ENCODE data around the gene NRN1L. TPM values are rescaled to one million over a fixed set of nuclear protein-coding genes. Genes with fewer than 3 reads are reported as not detected.

Gene NRN1L
- polyA plus RNA-seq, 3 donors = 0.51 to 1.8 (median 0.98) TPM

DNA sequence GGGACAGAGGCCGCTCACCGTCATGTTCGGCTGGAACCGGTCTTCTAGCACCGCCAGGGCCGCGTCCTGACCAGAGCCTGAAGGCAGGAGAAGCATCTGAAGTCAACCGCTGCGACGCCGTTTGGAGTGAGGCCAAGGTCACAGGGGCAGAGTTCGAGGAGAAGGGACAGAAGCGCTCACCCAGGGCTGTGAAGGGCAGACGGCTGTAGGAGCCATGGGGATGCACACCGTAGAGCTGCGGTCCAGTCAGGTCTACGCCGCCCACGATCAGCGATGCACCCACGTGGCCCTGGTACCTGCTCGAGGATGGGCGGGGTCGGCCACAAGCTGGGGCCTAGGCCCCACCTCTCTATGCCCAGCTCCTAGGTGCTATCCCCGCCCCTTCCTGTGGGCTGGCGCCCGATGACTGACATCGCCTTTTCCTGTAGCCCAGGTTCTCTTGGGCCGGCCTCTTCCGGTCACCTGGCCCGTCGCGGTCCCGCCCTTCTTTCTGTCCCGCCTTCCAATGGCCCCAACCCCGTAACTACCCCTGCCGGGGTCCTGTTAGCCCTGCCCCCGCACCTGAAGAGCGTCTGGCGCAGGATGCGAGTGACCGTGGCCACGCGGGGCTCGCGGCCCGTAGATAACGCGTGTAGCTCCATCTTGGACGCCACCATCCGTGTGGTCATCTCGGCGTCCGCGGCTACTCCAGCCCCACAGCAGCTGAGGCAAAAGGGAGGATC, 50.9 kb downstream of the NRN1L start:
- DNase-seq = peak; percentile 96

Other genes starting within 250 kb of the NRN1L start
- 1 to 10 TPM in 2 of 3 donors, under 1 TPM in 1; 0.95 to 2.1 (median 1.3) TPM for gene CARMIL2, start 239.7 kb upstream of the NRN1L start, polyA plus RNA-seq (ENCODE audit: insufficient read length in 3 of 3)
- gene ACD, start 224.6 kb upstream of the NRN1L start, polyA plus RNA-seq (ENCODE audit: insufficient read length in 3 of 3) = 10 to 100 TPM; 23.7 to 31.6 (median 26.6) TPM
- gene PARD6A, start 223.9 kb upstream of the NRN1L start, polyA plus RNA-seq (ENCODE audit: insufficient read length in 3 of 3) = 1 to 10 TPM; 3.5 to 3.9 (median 3.6) TPM
- 10 to 100 TPM; 26.7 to 36.6 (median 29.2) TPM for gene ENKD1, start 218.1 kb upstream of the NRN1L start, polyA plus RNA-seq (ENCODE audit: insufficient read length in 3 of 3)
- gene C16orf86, start 218.1 kb upstream of the NRN1L start, polyA plus RNA-seq (ENCODE audit: insufficient read length in 3 of 3) = 1 to 10 TPM; 4.2 to 5.0 (median 4.8) TPM
- gene GFOD2, start 165.6 kb upstream of the NRN1L start, polyA plus RNA-seq (ENCODE audit: insufficient read length in 3 of 3) = 10 to 100 TPM; 23.6 to 26.2 (median 24.6) TPM
- gene RANBP10, start 78.3 kb upstream of the NRN1L start, polyA plus RNA-seq (ENCODE audit: insufficient read length in 3 of 3) = 10 to 100 TPM; 24.4 to 31.6 (median 30.9) TPM
- gene TSNAXIP1, start 78.0 kb upstream of the NRN1L start, polyA plus RNA-seq (ENCODE audit: insufficient read length in 3 of 3) = 1 to 10 TPM; 6.9 to 9.9 (median 8.9) TPM
- 10 to 100 TPM; 30.9 to 39.5 (median 33.4) TPM for gene THAP11, start 42.6 kb upstream of the NRN1L start, polyA plus RNA-seq (ENCODE audit: insufficient read length in 3 of 3)
- gene NUTF2, start 38.0 kb upstream of the NRN1L start, polyA plus RNA-seq (ENCODE audit: insufficient read length in 3 of 3) = 100 to 1,000 TPM; 122 to 133 (median 127) TPM
- 10 to 100 TPM; 52.1 to 59.4 (median 57.7) TPM for gene CENPT, start 37.2 kb upstream of the NRN1L start, polyA plus RNA-seq (ENCODE audit: insufficient read length in 3 of 3)
- gene EDC4, start 11.8 kb upstream of the NRN1L start, polyA plus RNA-seq (ENCODE audit: insufficient read length in 3 of 3) = 10 to 100 TPM; 91.3 to 99.6 (median 95.2) TPM
- 10 to 100 TPM; 38.0 to 42.6 (median 41.5) TPM for gene PSKH1, start 8.4 kb downstream of the NRN1L start, polyA plus RNA-seq (ENCODE audit: insufficient read length in 3 of 3)
- 10 to 100 TPM in 1 of 3 donors, 1 to 10 TPM in 2; 8.4 to 10.3 (median 9.2) TPM for gene CTRL, start 47.0 kb downstream of the NRN1L start, polyA plus RNA-seq (ENCODE audit: insufficient read length in 3 of 3)
- gene PSMB10, start 52.0 kb downstream of the NRN1L start, polyA plus RNA-seq (ENCODE audit: insufficient read length in 3 of 3) = 10 to 100 TPM; 28.2 to 30.8 (median 30.1) TPM
- 10 to 100 TPM; 18.0 to 27.4 (median 26.8) TPM for gene LCAT, start 59.2 kb downstream of the NRN1L start, polyA plus RNA-seq (ENCODE audit: insufficient read length in 3 of 3)
- 10 to 100 TPM; 30.1 to 40.9 (median 40.9) TPM for gene SLC12A4, start 83.8 kb downstream of the NRN1L start, polyA plus RNA-seq (ENCODE audit: insufficient read length in 3 of 3)
- under 1 TPM in 1 of 3 donors, not detected in 2; 0.17 TPM for gene DPEP3, start 95.6 kb downstream of the NRN1L start, polyA plus RNA-seq (ENCODE audit: insufficient read length in 3 of 3)
- gene DPEP2, start 114.6 kb downstream of the NRN1L start, polyA plus RNA-seq (ENCODE audit: insufficient read length in 3 of 3) = 1 to 10 TPM in 2 of 3 donors, under 1 TPM in 1; 0.75 to 1.6 (median 1.1) TPM
- not detected for gene DPEP2NB, start 131.0 kb downstream of the NRN1L start, polyA plus RNA-seq (ENCODE audit: insufficient read length in 3 of 3)
- gene DDX28, start 138.3 kb downstream of the NRN1L start, polyA plus RNA-seq (ENCODE audit: insufficient read length in 3 of 3) = 10 to 100 TPM; 10.6 to 12.5 (median 11.3) TPM
- gene DUS2, start 138.4 kb downstream of the NRN1L start, polyA plus RNA-seq (ENCODE audit: insufficient read length in 3 of 3) = 10 to 100 TPM; 12.3 to 20.4 (median 15.9) TPM
- gene NFATC3, start 200.5 kb downstream of the NRN1L start, polyA plus RNA-seq (ENCODE audit: insufficient read length in 3 of 3) = 10 to 100 TPM; 30.9 to 35.0 (median 33.5) TPM